Upper lobe of left lung (tissue), 6 donors: ENCODE results near the gene LILRB2. TPM values are rescaled to one million over a fixed set of nuclear protein-coding genes. Genes with fewer than 3 reads are reported as not detected.
"Not testable (repeated sequence)": the region's sequence is repeated elsewhere in the genome, so short reads cannot be mapped to it uniquely, and the experiment has no call there.

ENCODE experiments used
- ATAC-seq, 2 donors: fragments of 200-7000 bp; cut with Tn5 transposase; one replicate each; pipeline ENCODE4 v1.9.1; 2022; ENCODE audit warnings: mild to moderate bottlenecking in 2 of 2, moderate library complexity in 2 of 2; ENCODE audit not compliant: low FRiP score in 2 of 2
- DNase-seq, 2 donors: peaks; one replicate each; pipeline ENCODE4 v3.0.0-alpha.2; 2019 to 2020
- H3K27ac ChIP-seq, 4 donors: fragments of 200-600 bp; sonication (generic); one replicate each; pipeline ENCODE4 v1.5.1; 2016 to 2019
- H3K27me3 ChIP-seq, 4 donors: fragments of 200-600 bp; sonication (generic); one replicate each; pipeline ENCODE4 v1.5.1; 2017 to 2019
- H3K36me3 ChIP-seq, 4 donors: fragments of 200-600 bp; sonication (generic); one replicate each; pipeline ENCODE4 v1.5.1; 2016 to 2019
- H3K4me1 ChIP-seq, 4 donors: fragments of 200-600 bp; sonication (generic); one replicate each; pipeline ENCODE4 v1.5.1; 2018 to 2019
- H3K4me3 ChIP-seq, 4 donors: fragments of 200-600 bp; sonication (generic); one replicate each; pipeline ENCODE4 v1.5.1; 2017 to 2019; ENCODE audit warnings: mild to moderate bottlenecking in 2 of 4, moderate library complexity in 1 of 4
- H3K9me3 ChIP-seq, 4 donors: fragments of 200-600 bp; sonication (generic); one replicate each; pipeline ENCODE4 v1.5.1; 2018 to 2019
- EP300 ChIP-seq, 4 donors: sonication (generic); formaldehyde crosslinking; IDR thresholded peaks; one replicate each; pipeline ENCODE4 v1.5.1; 2017; ENCODE audit warnings: antibody characterized with exemption in 4 of 4, control low read depth in 2 of 4
- POLR2A ChIP-seq, 4 donors: fragments of 450-650 bp; IDR thresholded peaks; one replicate each; pipeline ENCODE4 v1.5.1; 2016 to 2017; ENCODE audit warnings: antibody characterized with exemption in 4 of 4, mild to moderate bottlenecking in 2 of 4
- POLR2AphosphoS5 ChIP-seq, 2 donors: sonication (generic); formaldehyde crosslinking; IDR thresholded peaks; one replicate each; pipeline ENCODE4 v1.5.1; 2017; ENCODE audit warnings: antibody characterized with exemption in 2 of 2
- WGBS, 2 donors: methylation state at CpG; one replicate each; pipeline ENCODE4 v1.1.5; 2017 to 2018; 5-methylcytosine and 5-hydroxymethylcytosine counted together
- total RNA-seq, 6 donors: library from RNA; depleted of rRNA in 4 of 6; stranded (reverse); fragments of >200 nt in 4 of 6; gene quantifications; one replicate each; pipeline versions ENCODE4 v1.1.0 to v1.2.1, GENCODE V29; 2016 to 2021
- TF ChIP-seq, protein P1 (sequence below), 6 experiments: fragments of 450-650 bp in 4 of 6; fragments of 200-600 bp in 2 of 6; sonication (generic) in 2 of 6; IDR thresholded peaks; one replicate each; pipeline ENCODE4 v1.5.1; 2016 to 2019; ENCODE audit warnings: antibody characterized with exemption in 6 of 6
- donor health status: DM: no; HTN: no; CAD: no; lungs with moderate emphysema.
- donor health status: DM: no; HTN: yes; CAD: no; lungs with severe emphysema.

LILRB2 gene
- total RNA-seq = 10 to 100 TPM; 11.2 to 37.0 (median 22.7) TPM

- Histone ChIP-seq H3K27ac (peak within 1 kb of the TSS; percentile 76 to 84 (median 81)), H3K4me3 (peak within 1 kb of the TSS in 3 of 4 donors; percentile 12 to 42 (median 30)), H3K36me3 (no peaks in the 10 kb centered on the region), H3K4me1 (no peaks in the 10 kb centered on the region), H3K9me3 (no peaks in the 10 kb centered on the region), H3K27me3 (no peaks in the 10 kb centered on the region)
- no peak for TF ChIP-seq POLR2A (IDR thresholded peaks at IDR 0.05)
- TF ChIP-seq, protein P1, sequence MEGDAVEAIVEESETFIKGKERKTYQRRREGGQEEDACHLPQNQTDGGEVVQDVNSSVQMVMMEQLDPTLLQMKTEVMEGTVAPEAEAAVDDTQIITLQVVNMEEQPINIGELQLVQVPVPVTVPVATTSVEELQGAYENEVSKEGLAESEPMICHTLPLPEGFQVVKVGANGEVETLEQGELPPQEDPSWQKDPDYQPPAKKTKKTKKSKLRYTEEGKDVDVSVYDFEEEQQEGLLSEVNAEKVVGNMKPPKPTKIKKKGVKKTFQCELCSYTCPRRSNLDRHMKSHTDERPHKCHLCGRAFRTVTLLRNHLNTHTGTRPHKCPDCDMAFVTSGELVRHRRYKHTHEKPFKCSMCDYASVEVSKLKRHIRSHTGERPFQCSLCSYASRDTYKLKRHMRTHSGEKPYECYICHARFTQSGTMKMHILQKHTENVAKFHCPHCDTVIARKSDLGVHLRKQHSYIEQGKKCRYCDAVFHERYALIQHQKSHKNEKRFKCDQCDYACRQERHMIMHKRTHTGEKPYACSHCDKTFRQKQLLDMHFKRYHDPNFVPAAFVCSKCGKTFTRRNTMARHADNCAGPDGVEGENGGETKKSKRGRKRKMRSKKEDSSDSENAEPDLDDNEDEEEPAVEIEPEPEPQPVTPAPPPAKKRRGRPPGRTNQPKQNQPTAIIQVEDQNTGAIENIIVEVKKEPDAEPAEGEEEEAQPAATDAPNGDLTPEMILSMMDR (IDR thresholded peaks at IDR 0.05) = no peak
- TF ChIP-seq EP300 (IDR thresholded peaks at IDR 0.05) = no peak
- no peak for TF ChIP-seq POLR2AphosphoS5 (IDR thresholded peaks at IDR 0.05)
- 69 to 70% methylated on average over 12 of the region's 12 CpGs for WGBS, 2 donors
- peak in 1 of 2 donors; percentile 43 for DNase-seq
- peak in 1 of 2 donors; percentile 63 for ATAC-seq
Measured at GRCh38 chr19:54281007-54281728, at the start of gene LILRB2. TSS of gene LILRB2 (minus strand) at chr19:54281110. CDS start at chr19:54280496, 614 bp downstream.

DNA sequence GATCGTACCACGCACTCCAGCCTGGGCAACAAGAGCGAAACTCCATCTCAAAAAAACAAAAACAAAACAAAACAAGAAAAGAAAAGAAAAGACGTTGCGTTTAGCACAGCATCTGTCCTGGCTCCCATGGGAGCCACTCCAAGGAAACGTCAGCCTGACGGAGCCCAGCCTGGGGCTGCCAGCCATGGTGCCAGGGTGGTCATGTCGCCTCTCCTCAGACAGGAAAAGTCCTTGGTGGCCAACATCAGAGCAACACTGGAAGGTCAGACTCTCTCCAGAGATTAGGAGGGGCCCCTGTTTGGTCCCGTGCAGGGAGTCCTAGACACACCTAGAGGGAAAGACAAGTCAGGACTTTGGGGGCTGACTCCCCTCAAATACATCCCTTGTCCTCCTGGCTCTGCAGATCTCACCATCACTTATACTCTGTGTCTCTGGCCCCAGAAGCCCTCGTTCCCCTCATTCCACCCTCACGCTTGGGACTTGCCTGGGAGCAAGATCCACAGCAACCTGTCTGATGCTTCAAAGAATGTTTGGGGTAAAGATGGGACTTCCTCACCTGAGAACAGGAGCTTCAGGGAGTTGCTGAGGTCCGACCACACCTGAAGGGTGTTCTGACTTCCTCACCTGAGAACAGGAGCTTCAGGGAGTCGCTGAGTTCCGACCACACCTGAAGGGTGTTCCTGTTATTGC is 48.7 kb upstream of the LILRB2 start:
- 79 to 85% methylated on average over 10 to 13 of the region's 14 CpGs for WGBS, 2 donors
- Histone ChIP-seq H3K4me1 (peaks cover 0 to 8% (median 0%) of the 10 kb centered on the region in 4 donors), H3K27ac (no peak overlapping the region), H3K9me3 (no peaks in the 10 kb centered on the region), H3K4me3 (no peak overlapping the region), H3K36me3 (no peaks in the 10 kb centered on the region), H3K27me3 (no peaks in the 10 kb centered on the region)
- ATAC-seq (no peak), DNase-seq (no peak)
- TF ChIP-seq, protein P1 (IDR thresholded peaks at IDR 0.05) = no peak
- TF ChIP-seq POLR2AphosphoS5 (IDR thresholded peaks at IDR 0.05) = no peak
- no peak for TF ChIP-seq POLR2A (IDR thresholded peaks at IDR 0.05)
- TF ChIP-seq EP300 (IDR thresholded peaks at IDR 0.05) = no peak

- H3K27ac ChIP-seq, DNase-seq, H3K27me3 ChIP-seq, H3K4me3 ChIP-seq, ATAC-seq, H3K36me3 ChIP-seq, H3K9me3 ChIP-seq, H3K4me1 ChIP-seq: not testable (repeated sequence)
- 74 to 83% methylated on average over 5 of the region's 5 CpGs for WGBS, 2 donors
Measured at GRCh38 chr19:54328781-54329180, 47.9 kb upstream of the LILRB2 start.

GRCh38 chr19:54325631-54326030 is 44.7 kb upstream of the LILRB2 start:
- ATAC-seq (peak in 1 of 2 donors; percentile 40), DNase-seq (no peak)
- H3K9me3 ChIP-seq = no peaks in the 10 kb centered on the region
- no peaks in the 10 kb centered on the region for H3K36me3 ChIP-seq
- TF ChIP-seq EP300 (IDR thresholded peaks at IDR 0.05) (no peak), POLR2A (IDR thresholded peaks at IDR 0.05) (no peak), POLR2AphosphoS5 (IDR thresholded peaks at IDR 0.05) (no peak)
- TF ChIP-seq, protein P1 (IDR thresholded peaks at IDR 0.05) = no peak
- 63 to 73% methylated on average over 5 of the region's 5 CpGs for WGBS, 2 donors
- no peak overlapping the region for H3K4me3 ChIP-seq
- peaks cover 0 to 8% (median 0%) of the 10 kb centered on the region in 4 donors for H3K4me1 ChIP-seq
- H3K27ac ChIP-seq = no peak overlapping the region
- no peaks in the 10 kb centered on the region for H3K27me3 ChIP-seq

DNA sequence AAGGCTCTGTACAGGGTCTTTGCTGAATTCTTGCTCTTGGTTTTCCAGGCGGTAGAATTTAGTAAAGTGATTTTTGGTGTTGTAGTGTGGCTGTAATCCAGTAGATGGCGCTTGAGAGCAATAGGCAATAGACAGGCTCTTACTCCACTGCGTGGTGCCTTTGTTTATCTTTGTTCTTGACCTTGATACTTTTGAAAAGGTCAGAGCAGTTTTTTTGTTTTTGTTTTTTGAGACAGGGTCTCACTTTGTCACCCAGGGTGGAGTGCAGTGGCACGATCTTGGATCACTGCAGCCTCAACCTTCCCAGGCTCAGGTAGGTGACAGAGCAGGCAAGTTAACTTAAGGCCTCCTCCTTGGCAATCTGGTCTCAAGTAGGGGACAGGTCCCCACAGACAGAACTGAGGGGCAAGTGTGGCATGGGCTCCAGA is 44.3 kb upstream of the LILRB2 start:
- peak; percentile 74 to 79 for ATAC-seq
- no peaks in the 10 kb centered on the region for H3K36me3 ChIP-seq
- no peak for DNase-seq

More for the DNA sequence above, 44.3 kb upstream of the LILRB2 start:
- WGBS, 2 donors = 4 to 5% methylated on average over 4 of the region's 4 CpGs
- Histone ChIP-seq H3K27ac (no peak overlapping the region), H3K4me1 (peaks cover 0 to 8% (median 0%) of the 10 kb centered on the region in 4 donors), H3K9me3 (no peaks in the 10 kb centered on the region), H3K4me3 (no peak overlapping the region), H3K27me3 (no peaks in the 10 kb centered on the region)
- no peak for TF ChIP-seq POLR2A (IDR thresholded peaks at IDR 0.05)
- TF ChIP-seq, protein P1 (IDR thresholded peaks at IDR 0.05) = peak; percentile 58 to 80 (median 76)
- no peak for TF ChIP-seq POLR2AphosphoS5 (IDR thresholded peaks at IDR 0.05)
- TF ChIP-seq EP300 (IDR thresholded peaks at IDR 0.05) = no peak
